HG02759 (cell line): ENCODE results near the gene HSPB9.

Experiments used
- ATAC-seq: cut with Tn5 transposase; IDR thresholded peaks from one replicate; pipeline ENCODE4 v1.9.1; 2021; ENCODE audit warnings: mild to moderate bottlenecking, moderate library complexity; ENCODE audit not compliant: unreplicated experiment

HSPB9 gene

DNA sequence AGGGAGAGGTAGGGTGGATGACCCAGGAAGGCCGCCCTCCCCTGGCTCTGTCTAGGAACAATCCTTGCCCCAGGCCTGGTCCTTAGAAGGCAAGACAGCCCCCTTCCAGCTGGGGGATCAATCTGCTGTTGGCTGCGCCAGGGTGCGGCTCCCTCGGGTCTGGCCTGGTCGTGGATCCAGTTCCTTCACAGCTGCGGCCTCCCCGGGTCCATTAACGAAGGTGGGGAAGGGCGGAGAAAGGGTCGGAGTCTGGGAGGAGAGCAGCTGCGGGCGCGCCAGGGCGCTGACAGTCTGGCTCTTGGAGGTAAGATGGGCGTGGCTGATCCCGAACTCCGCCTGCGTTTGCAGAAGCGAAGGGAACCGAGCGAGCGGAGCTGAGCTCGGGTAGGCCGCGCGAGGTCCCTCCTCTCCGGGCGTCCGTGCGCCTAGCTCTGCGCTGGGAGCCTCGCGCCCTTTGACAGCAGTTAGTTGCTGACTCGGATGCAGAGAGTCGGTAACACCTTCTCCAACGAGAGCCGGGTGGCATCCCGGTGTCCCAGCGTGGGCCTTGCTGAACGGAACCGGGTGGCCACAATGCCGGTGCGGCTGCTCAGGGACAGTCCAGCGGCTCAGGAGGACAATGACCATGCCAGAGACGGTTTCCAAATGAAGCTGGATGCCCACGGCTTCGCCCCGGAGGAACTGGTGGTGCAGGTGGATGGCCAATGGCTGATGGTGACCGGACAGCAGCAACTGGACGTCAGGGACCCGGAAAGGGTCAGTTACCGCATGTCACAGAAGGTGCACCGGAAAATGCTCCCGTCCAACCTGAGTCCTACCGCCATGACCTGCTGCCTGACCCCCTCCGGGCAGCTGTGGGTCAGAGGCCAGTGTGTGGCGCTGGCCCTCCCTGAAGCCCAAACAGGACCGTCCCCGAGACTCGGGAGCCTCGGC is at the start of gene HSPB9:
HSPB9 (plus strand) TSS at position 434 of the 933 bp plus-strand sequence; CDS start at position 481, 47 bp downstream.
- no peak for ATAC-seq

- ATAC-seq, result no peak
These were observed 46.8 kb upstream of the HSPB9 start for GRCh38 chr17:42075789-42076188.

DNA sequence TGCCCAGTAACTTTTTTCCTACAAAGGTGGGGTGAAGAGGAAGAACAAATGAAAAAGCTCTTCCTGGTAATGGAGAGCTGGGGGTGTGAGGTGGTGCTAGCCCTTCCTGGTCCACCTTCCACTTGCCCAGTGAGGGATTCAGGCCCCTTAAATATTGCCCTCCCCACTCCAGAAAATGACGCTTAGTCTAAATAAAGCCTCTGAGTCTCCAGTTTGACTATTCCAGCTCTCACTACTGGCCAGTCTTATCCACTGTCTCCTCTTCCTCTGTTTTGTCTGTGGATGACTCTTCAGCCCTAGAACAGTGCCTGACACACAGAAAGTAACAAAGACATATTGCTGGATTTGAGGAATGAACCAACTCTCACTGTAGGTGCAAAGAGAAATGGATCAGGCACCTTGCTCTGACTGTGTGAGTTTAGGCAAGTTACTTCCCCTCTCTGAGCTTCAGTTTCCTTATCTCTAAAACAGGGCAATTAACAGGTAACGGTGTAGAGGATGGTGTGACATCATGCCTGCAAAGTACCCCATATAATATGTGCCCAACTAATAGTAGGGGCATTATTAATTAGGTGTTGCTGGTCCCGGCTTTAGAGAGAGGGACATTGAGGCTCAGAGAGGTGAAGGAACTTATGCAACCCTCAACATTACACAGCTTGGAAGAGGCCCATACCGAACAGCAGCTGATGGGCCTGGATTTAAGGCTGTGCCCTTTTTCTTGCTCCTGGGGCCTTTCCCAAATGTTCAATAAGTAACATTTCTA is 45.6 kb upstream of the HSPB9 start:
- no peak for ATAC-seq

DNA sequence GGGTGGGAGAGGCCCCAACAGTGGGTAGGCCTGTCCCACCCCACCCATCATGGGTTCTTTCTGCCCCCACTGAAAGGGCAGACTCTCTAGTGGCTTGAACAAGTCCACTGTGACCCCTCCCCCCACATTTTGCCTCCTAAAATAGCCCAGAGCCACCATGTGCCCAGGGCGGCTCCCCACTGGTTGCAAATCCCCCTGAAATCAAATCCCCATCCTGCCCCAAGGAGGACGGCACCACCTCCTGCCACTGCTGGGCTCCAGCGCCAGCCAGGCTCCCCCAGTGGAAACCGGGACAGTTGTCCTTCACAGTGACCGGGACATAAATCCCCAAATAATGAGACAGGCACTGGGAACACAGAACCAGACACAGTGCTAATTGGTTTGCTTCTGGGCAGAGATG is 44.8 kb upstream of the HSPB9 start:
- no peak for ATAC-seq

- no peak for ATAC-seq
These were observed 44.1 kb upstream of the HSPB9 start for GRCh38 chr17:42078396-42079043.

DNA sequence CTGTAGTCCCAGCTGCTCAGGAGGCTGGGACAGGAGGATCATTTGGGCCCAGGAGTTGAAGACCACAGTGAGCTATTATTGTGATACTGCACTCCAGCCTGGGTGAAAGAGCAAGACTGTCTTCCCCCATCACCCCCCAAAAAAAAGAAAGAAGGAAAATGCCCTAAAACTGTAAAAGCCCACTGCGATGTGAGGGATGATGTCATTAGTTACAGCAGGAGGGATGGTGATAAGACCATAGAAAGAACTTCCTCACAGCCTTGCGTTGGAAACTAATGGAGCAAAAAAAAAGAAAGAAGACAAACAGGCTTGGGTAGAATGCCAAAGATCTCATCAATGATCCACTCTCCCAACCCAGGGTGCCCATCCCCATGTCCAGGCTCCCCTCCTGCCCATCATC is 43.1 kb upstream of the HSPB9 start:
- ATAC-seq, result no peak

DNA sequence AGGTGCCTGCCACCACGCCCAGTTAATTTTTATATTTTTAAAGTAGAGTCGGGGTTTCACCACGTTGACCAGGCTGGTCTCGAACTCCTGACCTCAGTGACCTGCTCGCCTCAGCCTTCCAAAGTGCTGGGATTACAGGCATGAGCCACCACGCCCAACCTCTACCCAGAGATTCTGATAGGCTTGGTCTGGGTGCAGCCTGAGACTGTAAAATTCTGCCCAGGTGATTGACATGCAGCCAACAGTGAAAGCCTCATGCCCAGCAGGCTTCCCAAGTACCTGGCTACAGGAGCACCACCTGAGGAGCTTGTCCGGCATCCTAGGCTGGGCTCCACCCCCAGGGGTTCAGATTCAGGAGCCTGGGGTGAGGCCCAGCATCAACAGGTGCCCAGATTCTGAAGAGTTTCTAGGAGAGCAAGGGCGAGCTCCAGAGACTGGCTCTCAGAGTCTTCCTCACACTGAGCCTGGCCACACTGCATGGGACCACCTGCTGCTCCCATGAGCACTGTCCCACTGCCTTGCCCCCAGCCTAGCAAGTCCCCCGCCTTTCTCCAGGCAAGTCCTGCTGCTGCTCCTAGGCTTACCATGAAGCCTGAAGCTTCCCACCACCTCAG is 41.0 kb upstream of the HSPB9 start:
- no peak for ATAC-seq

- ATAC-seq, result no peak
These were observed 35.4 kb upstream of the HSPB9 start for GRCh38 chr17:42087042-42087701.

DNA sequence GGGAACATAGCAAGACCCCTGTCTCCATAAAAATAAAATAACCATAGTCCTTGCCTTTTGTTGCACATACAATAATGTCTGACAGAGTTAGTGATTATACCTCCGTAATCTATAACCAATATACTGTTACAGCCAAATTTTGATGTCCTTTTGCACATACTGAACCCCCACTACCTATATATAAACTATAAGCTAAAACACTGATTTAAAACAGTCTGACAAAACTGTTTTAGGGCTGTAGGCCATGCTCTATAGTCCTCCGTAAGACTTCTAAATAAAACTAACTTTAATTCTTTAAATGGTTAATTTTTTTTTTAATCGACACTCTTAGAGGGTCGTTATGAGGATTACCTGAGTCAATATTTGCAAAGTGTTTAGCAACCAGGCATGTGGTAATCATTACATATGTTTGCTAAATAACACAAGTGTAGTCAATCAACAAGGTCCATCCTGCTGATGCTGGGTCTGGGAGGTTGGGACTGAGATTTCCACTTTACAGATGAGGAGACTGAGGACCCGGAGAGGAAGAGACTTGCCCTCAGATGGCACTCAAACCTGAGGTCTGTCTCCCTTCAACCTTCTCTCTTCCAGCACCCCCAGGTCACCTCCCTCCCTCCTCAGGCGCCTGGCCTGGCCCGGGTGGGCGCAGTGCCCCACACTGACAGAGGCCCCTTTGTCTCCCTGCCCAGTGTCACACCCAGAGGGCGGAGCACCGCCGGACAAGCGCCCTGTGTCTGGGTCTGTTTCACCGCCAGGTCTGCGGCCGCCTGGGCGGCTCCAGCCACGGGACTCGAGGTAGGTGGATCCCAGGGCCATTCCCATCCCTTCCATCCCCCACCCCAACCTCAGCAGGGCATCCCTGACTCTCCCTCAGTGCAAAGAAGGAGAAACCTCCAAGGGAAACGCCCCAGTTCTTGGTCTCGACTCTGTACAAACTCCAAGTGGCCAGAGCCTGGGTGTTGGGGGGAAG is 34.6 kb upstream of the HSPB9 start:
- no peak for ATAC-seq

- ATAC-seq, result no peak
These were observed 33.9 kb upstream of the HSPB9 start for GRCh38 chr17:42088736-42089135.

DNA sequence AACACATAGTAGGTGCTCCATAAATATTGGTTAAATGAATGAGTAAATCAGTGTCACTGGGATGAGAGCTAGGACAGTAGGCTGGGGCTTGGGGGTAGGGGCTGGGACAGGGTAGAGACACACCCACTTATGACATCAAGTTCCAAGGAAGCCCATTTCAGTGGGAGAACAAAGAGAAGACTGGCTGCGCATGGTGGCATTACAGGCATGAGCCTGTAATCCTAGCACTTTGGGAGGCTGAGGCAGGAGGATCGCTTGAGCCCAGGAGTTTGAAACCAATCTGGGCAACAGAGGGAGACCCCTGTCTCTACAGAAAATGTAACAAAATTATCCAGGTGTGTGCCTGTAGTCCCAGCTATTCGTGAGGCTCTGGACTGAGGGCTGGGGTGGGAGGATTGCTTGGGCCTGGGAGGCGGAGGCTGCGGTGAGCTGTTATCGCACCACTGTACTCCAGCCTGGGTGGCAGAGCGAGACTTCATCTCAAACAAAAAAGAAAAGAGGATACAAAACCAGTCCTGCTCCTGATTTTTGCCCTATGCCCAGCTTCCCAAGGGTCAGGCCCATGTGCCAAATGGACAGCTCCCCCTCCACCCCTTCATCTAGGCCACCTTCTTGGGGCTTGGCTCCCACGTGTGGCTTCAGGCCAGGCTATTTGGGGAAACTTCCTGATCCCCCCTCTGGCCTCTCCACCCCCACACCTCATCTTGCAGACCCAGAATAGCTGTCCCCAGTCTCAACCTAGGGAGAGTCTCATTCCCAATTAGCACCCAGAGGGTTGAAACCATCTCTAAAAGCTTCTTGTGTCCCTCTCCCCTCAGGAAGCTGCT is 31.4 kb upstream of the HSPB9 start:
- ATAC-seq, result no peak

DNA sequence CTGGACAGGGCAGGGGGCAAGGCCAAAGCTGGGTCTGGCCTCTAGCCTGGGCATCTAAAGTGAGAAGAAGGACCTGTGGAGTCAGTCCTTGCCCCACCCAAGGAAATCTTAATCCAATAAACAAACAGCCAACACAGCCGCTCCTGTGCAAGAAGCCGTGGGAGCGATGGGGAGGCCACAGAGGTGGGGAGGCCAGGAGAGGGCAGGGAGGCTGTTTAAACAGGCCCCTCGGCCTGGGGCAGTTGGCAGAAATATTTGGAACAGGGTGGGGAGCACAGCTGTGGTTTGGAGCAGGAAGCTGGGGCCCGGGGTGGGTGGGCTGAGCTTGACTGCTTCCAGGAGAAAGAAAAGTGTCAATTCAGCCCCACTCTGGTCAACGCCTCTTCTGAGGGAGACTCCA is 29.7 kb upstream of the HSPB9 start:
- ATAC-seq, result no peak

DNA sequence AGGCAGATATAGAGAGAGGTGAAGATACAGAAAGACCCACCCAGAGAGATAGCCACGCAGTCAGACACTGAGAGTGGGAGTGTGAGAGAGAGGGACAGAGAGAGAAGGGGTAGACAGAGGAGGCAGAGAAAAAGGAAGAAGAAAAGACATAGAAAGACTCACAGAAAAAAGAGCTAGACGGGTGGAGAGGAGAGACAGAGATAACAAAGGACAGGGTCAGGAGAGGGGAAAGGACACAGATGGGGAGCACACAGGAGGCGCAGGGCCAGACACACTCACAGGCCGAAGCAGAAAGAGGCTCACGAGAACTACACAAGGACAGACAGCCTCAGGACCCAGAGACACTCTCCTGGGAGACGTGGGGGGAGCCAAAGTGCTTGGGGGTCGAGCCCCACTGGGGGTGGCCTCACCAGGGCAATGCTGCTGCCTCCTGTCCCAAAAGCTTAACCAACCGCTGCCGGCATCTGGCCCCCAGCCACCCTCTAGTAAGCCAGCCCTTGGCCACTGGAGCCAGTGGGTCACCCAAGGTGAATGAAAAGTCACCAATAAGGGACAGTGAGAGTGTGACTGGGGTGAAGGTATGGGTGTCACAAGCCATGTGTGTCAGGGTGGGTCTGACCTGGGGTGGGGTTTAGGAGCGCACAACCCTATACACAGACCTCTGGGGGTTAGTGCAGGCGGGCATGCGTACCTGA is 28.1 kb upstream of the HSPB9 start:
- no peak for ATAC-seq

GRCh38 chr17:42096360-42097111 is 26.1 kb upstream of the HSPB9 start:
- no peak for ATAC-seq

DNA sequence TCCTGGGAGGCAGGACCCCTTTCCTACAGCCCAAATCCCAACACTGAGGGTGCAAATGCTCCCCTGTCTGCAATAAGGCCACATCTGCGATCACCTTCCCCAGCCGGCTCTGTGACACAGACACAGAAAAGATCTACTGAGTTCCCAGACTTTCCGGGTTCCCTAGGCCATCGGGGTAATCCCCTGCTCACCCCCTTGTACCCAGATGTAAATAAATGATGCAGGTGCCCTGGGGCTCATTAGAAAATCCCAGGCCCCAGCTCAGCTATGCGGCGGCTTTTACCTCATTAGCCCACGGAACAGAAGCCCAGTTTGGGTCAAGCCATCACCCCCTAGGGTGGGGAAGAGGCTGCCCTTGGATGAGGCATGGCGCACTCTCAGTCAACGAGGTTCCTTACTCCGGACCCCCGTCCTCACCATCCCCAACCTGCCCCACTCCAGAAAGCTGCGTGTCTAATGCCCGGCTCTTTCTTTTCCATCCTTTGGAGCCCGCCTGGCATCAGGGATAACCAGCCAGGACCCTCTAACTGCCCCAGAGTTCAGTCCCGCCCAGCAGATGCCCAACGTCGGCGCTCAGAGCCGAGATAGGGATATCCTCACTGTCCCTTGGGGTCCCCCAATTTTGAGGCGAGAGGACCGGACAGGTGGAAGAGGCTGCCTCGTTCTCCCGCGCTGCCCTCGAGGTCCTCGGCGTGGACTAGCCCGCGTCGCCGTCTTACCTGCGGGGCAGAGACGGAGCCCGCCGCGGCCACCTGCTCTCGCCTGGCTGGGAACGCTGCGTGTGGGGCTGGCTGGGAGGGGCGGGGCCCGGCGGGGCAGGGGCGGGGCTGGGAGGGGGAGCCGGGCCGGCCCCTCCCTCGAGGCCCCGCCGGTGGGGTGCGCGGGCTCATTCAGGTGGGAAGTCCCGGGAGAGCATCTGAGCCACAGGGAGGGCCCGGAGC is 24.6 kb upstream of the HSPB9 start, which contains the start of gene ZNF385C:
ZNF385C (minus strand) TSS at position 783 of the 941 bp plus-strand sequence. CDS start 35,417 bp downstream, outside the sequence.
- no peak for ATAC-seq
